ENCODE measurements around the gene SLC35D1. TPM values are rescaled to one million over a fixed set of nuclear protein-coding genes. Genes with fewer than 3 reads are reported as not detected.
"Not testable (repeated sequence)": the region's sequence is repeated elsewhere in the genome, so short reads cannot be mapped to it uniquely, and the experiment has no call there.

Gene SLC35D1
- total RNA-seq, 1 donor from 2014 or later: 10.1 TPM

- peaks cover 7% of the 10 kb centered on the region for H3K9me3 Mint-ChIP-seq (ENCODE audit: unreplicated experiment)
- H3K27me3 Mint-ChIP-seq (ENCODE audit: unreplicated experiment): peaks cover 7% of the 10 kb centered on the region
- no peak overlapping the region for H3K27ac Mint-ChIP-seq (ENCODE audit: unreplicated experiment)
- no peaks in the 10 kb centered on the region for H3K36me3 Mint-ChIP-seq (ENCODE audit: unreplicated experiment)
- no peak for DNase-seq (ENCODE audit: extremely low spot score, unreplicated experiment)
- H3K4me3 Mint-ChIP-seq (ENCODE audit: unreplicated experiment): no peak overlapping the region
- H3K4me1 Mint-ChIP-seq (ENCODE audit: unreplicated experiment): no peaks in the 10 kb centered on the region
- TF ChIP-seq, protein P1, sequence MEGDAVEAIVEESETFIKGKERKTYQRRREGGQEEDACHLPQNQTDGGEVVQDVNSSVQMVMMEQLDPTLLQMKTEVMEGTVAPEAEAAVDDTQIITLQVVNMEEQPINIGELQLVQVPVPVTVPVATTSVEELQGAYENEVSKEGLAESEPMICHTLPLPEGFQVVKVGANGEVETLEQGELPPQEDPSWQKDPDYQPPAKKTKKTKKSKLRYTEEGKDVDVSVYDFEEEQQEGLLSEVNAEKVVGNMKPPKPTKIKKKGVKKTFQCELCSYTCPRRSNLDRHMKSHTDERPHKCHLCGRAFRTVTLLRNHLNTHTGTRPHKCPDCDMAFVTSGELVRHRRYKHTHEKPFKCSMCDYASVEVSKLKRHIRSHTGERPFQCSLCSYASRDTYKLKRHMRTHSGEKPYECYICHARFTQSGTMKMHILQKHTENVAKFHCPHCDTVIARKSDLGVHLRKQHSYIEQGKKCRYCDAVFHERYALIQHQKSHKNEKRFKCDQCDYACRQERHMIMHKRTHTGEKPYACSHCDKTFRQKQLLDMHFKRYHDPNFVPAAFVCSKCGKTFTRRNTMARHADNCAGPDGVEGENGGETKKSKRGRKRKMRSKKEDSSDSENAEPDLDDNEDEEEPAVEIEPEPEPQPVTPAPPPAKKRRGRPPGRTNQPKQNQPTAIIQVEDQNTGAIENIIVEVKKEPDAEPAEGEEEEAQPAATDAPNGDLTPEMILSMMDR (IDR thresholded peaks at IDR 0.05): no peak
Observed at GRCh38 chr1:67077593-67077992, 23.6 kb upstream of the SLC35D1 start.

- no peaks in the 10 kb centered on the region for H3K4me1 Mint-ChIP-seq (ENCODE audit: unreplicated experiment)
- H3K36me3 Mint-ChIP-seq (ENCODE audit: unreplicated experiment): no peaks in the 10 kb centered on the region
- H3K27me3 Mint-ChIP-seq (ENCODE audit: unreplicated experiment): peaks cover 11% of the 10 kb centered on the region
- TF ChIP-seq, protein P1 (IDR thresholded peaks at IDR 0.05): no peak
- H3K27ac Mint-ChIP-seq (ENCODE audit: unreplicated experiment): no peak overlapping the region
- peaks cover 8% of the 10 kb centered on the region for H3K9me3 Mint-ChIP-seq (ENCODE audit: unreplicated experiment)
- no peak overlapping the region for H3K4me3 Mint-ChIP-seq (ENCODE audit: unreplicated experiment)
- DNase-seq (ENCODE audit: extremely low spot score, unreplicated experiment): no peak
Observed at GRCh38 chr1:67072749-67073148, 18.8 kb upstream of the SLC35D1 start.

- not testable (repeated sequence) for DNase-seq (ENCODE audit: extremely low spot score, unreplicated experiment); H3K4me1 Mint-ChIP-seq (ENCODE audit: unreplicated experiment); H3K4me3 Mint-ChIP-seq (ENCODE audit: unreplicated experiment); H3K27me3 Mint-ChIP-seq (ENCODE audit: unreplicated experiment); H3K27ac Mint-ChIP-seq (ENCODE audit: unreplicated experiment); H3K36me3 Mint-ChIP-seq (ENCODE audit: unreplicated experiment)
- H3K9me3 Mint-ChIP-seq (ENCODE audit: unreplicated experiment): peaks cover 11% of the 10 kb centered on the region
Observed at GRCh38 chr1:67067655-67068054, 13.7 kb upstream of the SLC35D1 start.

DNA sequence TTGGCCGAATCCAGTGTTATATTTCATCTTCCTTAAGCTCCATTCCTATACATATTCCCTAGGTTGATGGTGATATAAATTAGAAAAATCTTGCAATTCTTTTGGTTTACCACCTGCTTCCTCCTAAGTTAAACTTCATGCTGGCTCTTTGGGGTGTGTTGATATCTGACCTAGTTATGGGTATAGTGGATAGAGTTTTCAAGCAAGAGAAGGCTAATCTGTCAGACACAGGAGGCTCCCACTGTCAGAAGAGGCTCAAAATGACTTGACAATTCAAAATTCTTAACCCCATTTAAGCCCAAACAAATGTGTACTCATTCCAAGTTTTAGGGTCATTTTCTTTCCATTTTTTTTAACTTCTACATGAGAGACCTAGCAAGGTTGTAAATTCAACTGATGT, 8.5 kb upstream of the SLC35D1 start:
- DNase-seq (ENCODE audit: extremely low spot score, unreplicated experiment): no peak
- no peak overlapping the region for H3K4me3 Mint-ChIP-seq (ENCODE audit: unreplicated experiment)
- no peaks in the 10 kb centered on the region for H3K27me3 Mint-ChIP-seq (ENCODE audit: unreplicated experiment)
- TF ChIP-seq, protein P1 (IDR thresholded peaks at IDR 0.05): no peak
- H3K9me3 Mint-ChIP-seq (ENCODE audit: unreplicated experiment): peaks cover 6% of the 10 kb centered on the region
- no peaks in the 10 kb centered on the region for H3K36me3 Mint-ChIP-seq (ENCODE audit: unreplicated experiment)
- no peak overlapping the region for H3K27ac Mint-ChIP-seq (ENCODE audit: unreplicated experiment)
- peaks cover 12% of the 10 kb centered on the region for H3K4me1 Mint-ChIP-seq (ENCODE audit: unreplicated experiment)

DNA sequence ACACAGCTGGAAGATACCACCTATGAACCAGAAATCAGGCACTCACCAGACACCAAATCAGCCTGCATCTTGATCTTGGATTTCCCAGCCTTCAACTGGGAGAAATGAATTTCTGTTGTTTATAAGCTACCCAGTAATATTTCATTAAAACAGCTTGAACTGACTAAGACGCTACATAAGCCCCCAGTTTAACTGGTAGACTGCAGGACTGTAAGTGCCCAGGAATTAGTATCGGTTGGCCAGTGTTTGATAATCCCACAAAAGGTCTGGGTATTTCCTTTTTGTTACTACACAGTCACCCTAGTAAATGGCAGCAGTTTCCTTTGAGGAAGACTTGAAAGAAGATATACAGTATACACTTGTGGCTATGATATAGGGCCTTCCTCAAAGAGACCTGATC, 7.3 kb upstream of the SLC35D1 start:
- H3K36me3 Mint-ChIP-seq (ENCODE audit: unreplicated experiment): no peaks in the 10 kb centered on the region
- H3K27ac Mint-ChIP-seq (ENCODE audit: unreplicated experiment): peak overlapping the region; percentile 45

More for the DNA sequence above, 7.3 kb upstream of the SLC35D1 start:
- no peaks in the 10 kb centered on the region for H3K9me3 Mint-ChIP-seq (ENCODE audit: unreplicated experiment)
- H3K4me1 Mint-ChIP-seq (ENCODE audit: unreplicated experiment): peaks cover 12% of the 10 kb centered on the region
- no peak for DNase-seq (ENCODE audit: extremely low spot score, unreplicated experiment)
- no peaks in the 10 kb centered on the region for H3K27me3 Mint-ChIP-seq (ENCODE audit: unreplicated experiment)
- TF ChIP-seq, protein P1 (IDR thresholded peaks at IDR 0.05): no peak
- H3K4me3 Mint-ChIP-seq (ENCODE audit: unreplicated experiment): no peak overlapping the region

Measured in osteocyte (in vitro differentiated cells).